ENCODE results near the gene RGS3.

DNA sequence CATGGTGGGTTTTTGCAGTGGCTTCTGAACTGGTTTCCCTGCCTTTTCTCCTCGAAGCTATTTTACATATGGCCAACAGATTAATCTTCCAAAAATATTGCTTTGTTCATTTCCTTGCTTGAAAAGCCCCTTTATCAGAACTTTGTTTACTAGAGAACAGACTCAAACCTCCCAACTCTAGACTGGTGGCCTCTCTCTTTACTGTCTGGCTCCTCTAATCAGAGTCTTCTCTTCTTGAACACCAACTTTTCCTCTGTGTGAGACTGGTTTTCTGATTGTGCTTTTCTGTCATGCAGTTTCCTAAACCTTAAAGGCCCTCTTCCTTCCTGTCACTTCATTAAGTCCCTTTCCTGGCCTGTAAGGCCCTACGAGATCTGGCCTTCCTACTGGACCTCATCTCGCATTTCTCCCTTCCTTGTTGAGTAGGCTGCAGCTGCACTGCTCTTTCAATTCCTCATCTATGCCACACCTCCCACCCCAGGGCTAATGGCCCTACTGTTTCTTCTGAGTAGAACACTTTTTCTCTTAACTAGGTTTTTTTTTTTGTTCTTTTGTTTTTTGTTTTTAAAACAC, 47.3 kb upstream of the RGS3 start:
- no peak for TF ChIP-seq EP300 (IDR thresholded peaks at IDR 0.05)
- TF ChIP-seq, protein P1, sequence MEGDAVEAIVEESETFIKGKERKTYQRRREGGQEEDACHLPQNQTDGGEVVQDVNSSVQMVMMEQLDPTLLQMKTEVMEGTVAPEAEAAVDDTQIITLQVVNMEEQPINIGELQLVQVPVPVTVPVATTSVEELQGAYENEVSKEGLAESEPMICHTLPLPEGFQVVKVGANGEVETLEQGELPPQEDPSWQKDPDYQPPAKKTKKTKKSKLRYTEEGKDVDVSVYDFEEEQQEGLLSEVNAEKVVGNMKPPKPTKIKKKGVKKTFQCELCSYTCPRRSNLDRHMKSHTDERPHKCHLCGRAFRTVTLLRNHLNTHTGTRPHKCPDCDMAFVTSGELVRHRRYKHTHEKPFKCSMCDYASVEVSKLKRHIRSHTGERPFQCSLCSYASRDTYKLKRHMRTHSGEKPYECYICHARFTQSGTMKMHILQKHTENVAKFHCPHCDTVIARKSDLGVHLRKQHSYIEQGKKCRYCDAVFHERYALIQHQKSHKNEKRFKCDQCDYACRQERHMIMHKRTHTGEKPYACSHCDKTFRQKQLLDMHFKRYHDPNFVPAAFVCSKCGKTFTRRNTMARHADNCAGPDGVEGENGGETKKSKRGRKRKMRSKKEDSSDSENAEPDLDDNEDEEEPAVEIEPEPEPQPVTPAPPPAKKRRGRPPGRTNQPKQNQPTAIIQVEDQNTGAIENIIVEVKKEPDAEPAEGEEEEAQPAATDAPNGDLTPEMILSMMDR (IDR thresholded peaks at IDR 0.05), result no peak
- no peak for TF ChIP-seq POLR2A (IDR thresholded peaks at IDR 0.05)
- no peak for TF ChIP-seq POLR2AphosphoS5 (IDR thresholded peaks at IDR 0.05)

All from sigmoid colon (tissue), 4 donors.